Endothelial cell of umbilical vein (primary cell): ENCODE results near the gene NCOA3. TPM values are rescaled to one million over a fixed set of nuclear protein-coding genes. Genes with fewer than 3 reads are reported as not detected.
A peak's percentile ranks its signal among the peaks of the same experiment; 100 is the strongest.

Experiments used
- BruUV-seq: library from RNA; stranded (reverse); fragments of 400-500 nt; replicated peaks from 2 replicates; lab custom pipeline; 2021; lab: Mats Ljungman, UMichigan
- CTCF ChIA-PET: fragments of 300-600, 350-600 bp; sonication (Branson Sonifier 250); formaldehyde crosslinking; loops from one replicate; lab custom pipeline; 2021; ENCODE audit warnings: antibody characterized with exemption, inconsistent platforms; lab: Charles Lee
- POLR2A ChIA-PET: fragments of 300-600, 350-600 bp; sonication (Branson Sonifier 250); formaldehyde crosslinking; loops from one replicate; lab custom pipeline; 2021; ENCODE audit warnings: antibody characterized with exemption, inconsistent platforms; lab: Charles Lee
- DNase-seq: peaks from one replicate; pipeline ENCODE4 v3.0.0-alpha.2; 2011; ENCODE audit warnings: low read depth, low spot score
- FAIRE-seq: peaks from 2 replicates; lab custom pipeline; 2011; peaks lifted over from hg19 to GRCh38; lab: Jason Lieb, UNC
- H2AFZ ChIP-seq: 2 replicates; pipeline ENCODE4 v1.6.0; 2012; ENCODE audit warnings: low read depth, low read length, control low read depth, inconsistent platforms
- H3K27ac ChIP-seq: 2 replicates; pipeline ENCODE4 v1.5.1; 2011; ENCODE audit warnings: low read depth, mild to moderate bottlenecking, control low read depth, low read length, moderate library complexity; ENCODE audit not compliant: insufficient read depth
- H3K27me3 ChIP-seq, 2 experiments: 2 replicates each; pipeline versions ENCODE4 v1.6.0 to v1.6.1; 2011; ENCODE audit warnings: low read length in 2 of 2, mixed read lengths in 1 of 2; ENCODE audit not compliant: control insufficient read depth in 2 of 2, insufficient read depth in 2 of 2
- H3K36me3 ChIP-seq, 2 experiments: 2 replicates in 1 of 2; 3 replicates in 1 of 2; pipeline ENCODE4 v1.5.1; 2011; ENCODE audit warnings: low read length in 2 of 2, mild to moderate bottlenecking in 1 of 2, moderate library complexity in 1 of 2; ENCODE audit not compliant: control insufficient read depth in 2 of 2, insufficient read depth in 2 of 2; ENCODE audit errors: extremely low read depth in 1 of 2
- H3K4me1 ChIP-seq: 3 replicates; pipeline ENCODE4 v1.5.1; 2011; ENCODE audit warnings: mild to moderate bottlenecking, low read length; ENCODE audit not compliant: control insufficient read depth, insufficient read depth; ENCODE audit errors: extremely low read depth
- H3K4me2 ChIP-seq: 2 replicates; pipeline ENCODE4 v1.6.1; 2011; ENCODE audit warnings: low read length, control low read depth, mixed read lengths; ENCODE audit not compliant: insufficient read depth
- H3K4me3 ChIP-seq, 3 experiments: fragments of 200-600 bp in 1 of 3; sonication (generic), shearing (Covaris generic) in 1 of 3; replicated peaks in 1 of 3; 2 replicates each; pipeline ENCODE4 v1.5.1; 2011 to 2016; ENCODE audit warnings: control low read depth in 3 of 3, low read length in 3 of 3, mild to moderate bottlenecking in 2 of 3, inconsistent platforms in 1 of 3, low read depth in 1 of 3, moderate library complexity in 1 of 3; ENCODE audit not compliant: insufficient read depth in 1 of 3
- H3K79me2 ChIP-seq: 2 replicates; pipeline ENCODE4 v1.6.0; 2012; ENCODE audit warnings: low read length, inconsistent platforms; ENCODE audit not compliant: control insufficient read depth, insufficient read depth
- H3K9ac ChIP-seq: replicated peaks from 2 replicates; pipeline ENCODE3; 2011; ENCODE audit warnings: low read length, control low read depth; ENCODE audit not compliant: insufficient read depth; ENCODE audit errors: extremely low read depth
- H3K9me1 ChIP-seq: replicated peaks from 3 replicates; pipeline ENCODE4 v1.6.0; 2011; ENCODE audit warnings: mild to moderate bottlenecking, low read length; ENCODE audit not compliant: control insufficient read depth, insufficient read depth; ENCODE audit errors: extremely low read depth
- H3K9me3 ChIP-seq: replicated peaks from 2 replicates; pipeline ENCODE4 v1.5.1; 2012; ENCODE audit warnings: low read length, inconsistent platforms; ENCODE audit not compliant: control insufficient read depth, insufficient read depth
- H4K20me1 ChIP-seq: replicated peaks from 2 replicates; pipeline ENCODE3; 2011; ENCODE audit warnings: mild to moderate bottlenecking, low read length; ENCODE audit not compliant: control insufficient read depth, insufficient read depth; ENCODE audit errors: extremely low read depth
- EZH2 ChIP-seq: IDR thresholded peaks from 2 replicates; pipeline ENCODE4 v1.6.1; 2012; ENCODE audit warnings: borderline replicate concordance, low read depth, mild to moderate bottlenecking, moderate library complexity, low read length, inconsistent platforms; ENCODE audit not compliant: severe bottlenecking
- FOS ChIP-seq: IDR thresholded peaks from 2 replicates; pipeline ENCODE4 v1.6.1; 2011; ENCODE audit warnings: mild to moderate bottlenecking, low read length, moderate library complexity, borderline replicate concordance; ENCODE audit not compliant: insufficient read depth
- GATA2 ChIP-seq: IDR thresholded peaks from 2 replicates; pipeline ENCODE4 v1.7.0; 2011; ENCODE audit warnings: low read depth, mild to moderate bottlenecking, moderate library complexity, mixed read lengths, low read length; ENCODE audit not compliant: insufficient read length, insufficient read depth
- JUN ChIP-seq: IDR thresholded peaks from 2 replicates; pipeline ENCODE4 v1.6.1; 2011; ENCODE audit warnings: borderline replicate concordance, low read depth; ENCODE audit not compliant: insufficient read length, insufficient read depth
- MAX ChIP-seq: IDR thresholded peaks from 2 replicates; pipeline ENCODE4 v1.6.1; 2011; ENCODE audit not compliant: insufficient read depth, insufficient read length
- MYC ChIP-seq: IDR thresholded peaks from one replicate; pipeline ENCODE4 v1.6.1; 2011; ENCODE audit warnings: mild to moderate bottlenecking, low read depth, low read length
- POLR2A ChIP-seq: IDR thresholded peaks from 2 replicates; pipeline ENCODE4 v1.6.1; 2012; ENCODE audit warnings: low read depth, mild to moderate bottlenecking, control low read depth, low read length
- POLR2AphosphoS5 ChIP-seq: IDR thresholded peaks from 2 replicates; pipeline ENCODE4 v1.6.1; 2012; ENCODE audit warnings: low read depth, mild to moderate bottlenecking, control low read depth, low read length, moderate library complexity; ENCODE audit not compliant: insufficient read depth
- dilution Hi-C: fragments of 300-500 bp; cut with MboI; formaldehyde crosslinking; loops from one replicate; pipeline ENCODE4 v1.15.0; 2019; ENCODE audit warnings: low sequenced_read_pairs; ENCODE audit not compliant: extremely low pct_ligation_motif_present
- intact Hi-C: fragments of 100-400 bp; cut with micrococcal nuclease; formaldehyde crosslinking; loops from one replicate; pipeline ENCODE4 v1.10.0; 2022
- polyA plus RNA-seq, 4 experiments: library from polyadenylated mRNA; depleted of rRNA in 3 of 4; stranded (reverse) in 3 of 4; unstranded in 1 of 4; fragments of >200 nt; gene quantifications; 2 replicates each; pipeline versions ENCODE4 v1.2.1 to v1.2.3, GENCODE V29; 2011 to 2012; ENCODE audit warnings: missing spikeins in 1 of 4
- total RNA-seq: library from RNA; stranded (reverse); gene quantifications from 2 replicates; pipeline ENCODE4 v1.2.3, GENCODE V29; 2021
- TF ChIP-seq, protein P1 (sequence below), 2 donors: IDR thresholded peaks; 1 replicate in 1 of 2; 2 replicates in 1 of 2; pipeline ENCODE4 v1.5.1; 2011; ENCODE audit warnings: low read length in 2 of 2, mild to moderate bottlenecking in 2 of 2, moderate library complexity in 2 of 2, control low read depth in 1 of 2, inconsistent platforms in 1 of 2, low read depth in 1 of 2; ENCODE audit not compliant: insufficient read depth in 1 of 2; ENCODE audit errors: extremely low read depth in 1 of 2

NCOA3 gene
- total and polyA plus RNA-seq, 2 donors (not counting 3 experiments of a cell fraction or from before 2014, with no cell fraction given) = 12.0 to 35.6 TPM

GRCh38 chr20:47622118-47622665 is 120.5 kb downstream of the NCOA3 start:
- H3K9me3 ChIP-seq = no peaks in the 10 kb centered on the region
- BruUV-seq = no TSS peak
- no peak overlapping the region for H3K4me2 ChIP-seq
- ChIA-PET POLR2A (no interaction called here), CTCF (interaction anchor here (1.2 to 3.4 kb wide), 10 partner anchors 10 to 868 kb away, joined by 3 to 156 read pairs (median 21); partner anchors contain the start of gene NCOA3)
- no peak overlapping the region for H2AFZ ChIP-seq
- intact Hi-C loops = no loop called here
- TF ChIP-seq FOS = peak; percentile 20
- TF ChIP-seq, protein P1, sequence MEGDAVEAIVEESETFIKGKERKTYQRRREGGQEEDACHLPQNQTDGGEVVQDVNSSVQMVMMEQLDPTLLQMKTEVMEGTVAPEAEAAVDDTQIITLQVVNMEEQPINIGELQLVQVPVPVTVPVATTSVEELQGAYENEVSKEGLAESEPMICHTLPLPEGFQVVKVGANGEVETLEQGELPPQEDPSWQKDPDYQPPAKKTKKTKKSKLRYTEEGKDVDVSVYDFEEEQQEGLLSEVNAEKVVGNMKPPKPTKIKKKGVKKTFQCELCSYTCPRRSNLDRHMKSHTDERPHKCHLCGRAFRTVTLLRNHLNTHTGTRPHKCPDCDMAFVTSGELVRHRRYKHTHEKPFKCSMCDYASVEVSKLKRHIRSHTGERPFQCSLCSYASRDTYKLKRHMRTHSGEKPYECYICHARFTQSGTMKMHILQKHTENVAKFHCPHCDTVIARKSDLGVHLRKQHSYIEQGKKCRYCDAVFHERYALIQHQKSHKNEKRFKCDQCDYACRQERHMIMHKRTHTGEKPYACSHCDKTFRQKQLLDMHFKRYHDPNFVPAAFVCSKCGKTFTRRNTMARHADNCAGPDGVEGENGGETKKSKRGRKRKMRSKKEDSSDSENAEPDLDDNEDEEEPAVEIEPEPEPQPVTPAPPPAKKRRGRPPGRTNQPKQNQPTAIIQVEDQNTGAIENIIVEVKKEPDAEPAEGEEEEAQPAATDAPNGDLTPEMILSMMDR (IDR thresholded peaks at IDR 0.05; ENCODE audit: extremely low read depth in 1 of 2, insufficient read depth in 1 of 2, low read depth in 1 of 2, low read length in 2 of 2) = no peak
- no peak for TF ChIP-seq GATA2
- no peak for TF ChIP-seq POLR2A
- TF ChIP-seq MYC = no peak
- H3K27ac ChIP-seq = no peak overlapping the region
- H3K9ac ChIP-seq = no peak overlapping the region
- DNase-seq (no peak), FAIRE-seq (no peak)
- H3K9me1 ChIP-seq = no peaks in the 10 kb centered on the region
- H3K79me2 ChIP-seq = peaks cover 5% of the 10 kb centered on the region
- peaks cover 3% of the 10 kb centered on the region for H3K4me1 ChIP-seq
- H3K27me3 ChIP-seq = no peaks in the 10 kb centered on the region
- peaks cover 3 to 8% of the 10 kb centered on the region in 2 experiments for H3K36me3 ChIP-seq
- dilution Hi-C loops = no loop called here
- no peak overlapping the region for H3K4me3 ChIP-seq
- no peaks in the 10 kb centered on the region for H4K20me1 ChIP-seq

DNA sequence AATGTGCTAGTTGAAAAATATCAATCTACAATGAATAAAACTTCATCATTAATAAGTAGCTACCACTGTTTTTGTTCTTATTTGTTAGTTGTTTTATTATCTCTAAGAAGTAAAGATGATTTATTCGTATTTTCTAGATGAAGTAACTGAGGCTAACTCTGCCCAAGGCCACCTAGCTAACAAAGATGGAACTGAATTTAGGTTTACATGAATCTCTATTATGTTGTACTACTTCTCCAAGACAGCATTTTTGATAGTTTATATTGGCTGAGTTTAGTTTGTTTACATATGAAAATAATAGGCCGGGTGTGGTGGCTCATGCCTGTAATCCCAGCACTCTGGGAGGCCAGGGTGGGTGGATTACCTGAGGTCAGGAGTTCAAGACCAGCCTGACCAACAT is 121.5 kb downstream of the NCOA3 start:
- Histone ChIP-seq H3K4me3 (no peak overlapping the region), H3K27ac (no peak overlapping the region), H3K9me1 (no peaks in the 10 kb centered on the region), H3K4me1 (peaks cover 3% of the 10 kb centered on the region), H3K27me3 (no peaks in the 10 kb centered on the region), H3K79me2 (peaks cover 2% of the 10 kb centered on the region), H3K9me3 (no peaks in the 10 kb centered on the region), H3K36me3 (peaks cover 4 to 12% of the 10 kb centered on the region in 2 experiments), H3K4me2 (no peak overlapping the region), H2AFZ (no peak overlapping the region), H4K20me1 (no peaks in the 10 kb centered on the region), H3K9ac (no peak overlapping the region)
- ChIA-PET POLR2A (interaction anchor here (0.6 kb wide), 1 partner anchor 180 kb away, joined by 5 read pairs; no protein-coding TSS in a partner anchor), CTCF (interaction anchor here (1.4 to 3.0 kb wide), 3 partner anchors 240 to 997 kb away, joined by 4 to 25 read pairs (median 6); no protein-coding TSS in a partner anchor)
- no peak for TF ChIP-seq JUN
- no peak for TF ChIP-seq EZH2
- no peak for TF ChIP-seq POLR2A
- TF ChIP-seq GATA2 = no peak
- no peak for TF ChIP-seq FOS
- no peak for TF ChIP-seq MYC
- no peak for TF ChIP-seq MAX
- TF ChIP-seq, protein P1 (IDR thresholded peaks at IDR 0.05; ENCODE audit: extremely low read depth in 1 of 2, insufficient read depth in 1 of 2, low read depth in 1 of 2, low read length in 2 of 2) = no peak
- TF ChIP-seq POLR2AphosphoS5 = no peak
- DNase-seq (no peak), FAIRE-seq (no peak)
- intact Hi-C loops (no loop called here), dilution Hi-C loops (no loop called here)
- BruUV-seq = no TSS peak
